GM23338 (cell line): Measurements from ENCODE around the gene GAGE12J. TPM values are rescaled to one million over a fixed set of nuclear protein-coding genes. Genes with fewer than 3 reads are reported as not detected.
"Not testable (repeated sequence)": the region's sequence is repeated elsewhere in the genome, so short reads cannot be mapped to it uniquely, and the experiment has no call there.

ENCODE experiments used
- ATAC-seq: fragments of 200-7000 bp; cut with Tn5 transposase; 3 replicates; pipeline ENCODE4 v1.9.1; 2020
- DNase-seq: peaks from one replicate; pipeline ENCODE4 v3.0.0-alpha.2; 2015; ENCODE audit warnings: low spot score
- H2AFZ ChIP-seq: fragments of 200-600 bp; sonication (generic); 2 replicates; pipeline ENCODE4 v1.8.0; 2016; ENCODE audit warnings: antibody characterized with exemption, mild to moderate bottlenecking, moderate library complexity
- H3F3A ChIP-seq: fragments of 200-600 bp; sonication (generic); replicated peaks from 2 replicates; pipeline ENCODE4 v1.8.0; 2017; ENCODE audit warnings: antibody characterized with exemption, mixed run types, low read depth
- H3K27ac ChIP-seq: fragments of 200-600 bp; sonication (generic); 2 replicates; pipeline ENCODE4 v1.6.1; 2016; ENCODE audit warnings: low read depth
- H3K27me3 ChIP-seq: fragments of 200-600 bp; sonication (generic); 2 replicates; pipeline ENCODE4 v1.8.0; 2016; ENCODE audit warnings: mild to moderate bottlenecking, mixed run types, moderate library complexity; ENCODE audit not compliant: insufficient read depth
- H3K36me3 ChIP-seq: fragments of 200-600 bp; sonication (generic); 2 replicates; pipeline ENCODE4 v1.8.0; 2016; ENCODE audit warnings: mild to moderate bottlenecking; ENCODE audit not compliant: insufficient read depth
- H3K4me1 ChIP-seq: fragments of 200-600 bp; sonication (generic); 2 replicates; pipeline ENCODE4 v1.8.0; 2016; ENCODE audit warnings: mild to moderate bottlenecking, moderate library complexity; ENCODE audit not compliant: insufficient read depth
- H3K4me2 ChIP-seq: fragments of 200-600 bp; sonication (generic); 2 replicates; pipeline ENCODE4 v1.7.1; 2017; ENCODE audit warnings: mixed run types
- H3K4me3 ChIP-seq: fragments of 200-600 bp; sonication (generic); 2 replicates; pipeline ENCODE4 v1.6.1; 2016; ENCODE audit warnings: mixed run types
- H3K79me2 ChIP-seq: fragments of 200-600 bp; sonication (generic); replicated peaks from 2 replicates; pipeline ENCODE4 v1.8.0; 2017; ENCODE audit warnings: mild to moderate bottlenecking; ENCODE audit not compliant: insufficient read depth
- H3K9me2 ChIP-seq: fragments of 200-600 bp; sonication (generic); 2 replicates; pipeline ENCODE4 v1.8.0; 2017; ENCODE audit not compliant: insufficient read depth
- H4K20me1 ChIP-seq: fragments of 200-600 bp; sonication (generic); replicated peaks from 2 replicates; pipeline ENCODE4 v1.8.0; 2017; ENCODE audit warnings: mild to moderate bottlenecking; ENCODE audit not compliant: insufficient read depth
- H3K27ac Mint-ChIP-seq: 2 replicates; pipeline ENCODE4 v1.8.0; 2020; ENCODE audit warnings: inconsistent platforms, mild to moderate bottlenecking, moderate library complexity, mixed read lengths
- H3K27me3 Mint-ChIP-seq: 3 replicates; pipeline ENCODE4 v1.8.0; 2022; ENCODE audit warnings: low read depth, mild to moderate bottlenecking, moderate library complexity, mixed read lengths, inconsistent platforms; ENCODE audit not compliant: insufficient read depth, poor library complexity
- H3K36me3 Mint-ChIP-seq: 3 replicates; pipeline ENCODE4 v1.8.0; 2021; ENCODE audit warnings: low read depth, mild to moderate bottlenecking, inconsistent platforms, moderate library complexity, mixed read lengths
- H3K4me1 Mint-ChIP-seq: 3 replicates; pipeline ENCODE4 v1.8.0; 2020; ENCODE audit warnings: mild to moderate bottlenecking, inconsistent platforms, mixed read lengths
- H3K4me3 Mint-ChIP-seq: 3 replicates; pipeline ENCODE4 v1.8.0; 2021; ENCODE audit warnings: moderate library complexity, mild to moderate bottlenecking, inconsistent platforms, mixed read lengths
- H3K9me3 Mint-ChIP-seq: 3 replicates; pipeline ENCODE4 v1.8.0; 2020; ENCODE audit warnings: moderate library complexity, mild to moderate bottlenecking, inconsistent platforms, mixed read lengths
- polyA plus RNA-seq: library from polyadenylated mRNA; unstranded; fragments of >200 nt; fragmentation: Nextera tagmentation; extraction: Ambion mirVana; gene quantifications from 2 replicates; pipeline ENCODE4 v1.2.1, GENCODE V29; 2016
- total RNA-seq: library from RNA; depleted of rRNA; stranded (reverse); fragments of >200 nt; shearing (Covaris generic); gene quantifications from 2 replicates; pipeline ENCODE4 v1.2.3, GENCODE V29; 2014; rRNA removed

The GAGE12J gene
- total and polyA plus RNA-seq, 2 experiments from 2014 or later = not detected

DNA sequence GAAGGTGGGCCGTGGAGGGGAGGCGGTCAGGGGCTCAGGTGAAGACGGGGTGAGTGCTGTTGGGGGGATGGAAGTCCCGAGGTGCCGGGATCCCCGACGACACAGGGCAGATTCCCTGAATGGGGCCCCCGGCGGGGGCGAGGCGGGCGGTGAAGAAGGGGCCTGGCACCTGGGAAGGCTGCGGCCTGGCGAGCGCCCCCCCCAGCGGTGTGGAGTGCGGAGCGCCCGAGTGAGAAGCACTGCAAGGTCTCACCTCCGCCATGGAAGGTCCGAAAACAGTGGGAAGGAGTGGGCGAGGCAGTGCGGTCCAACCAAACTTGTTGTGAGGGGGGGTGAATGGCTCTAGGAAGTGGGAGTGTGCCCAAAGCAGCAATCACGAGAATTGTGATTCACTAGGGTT lies 19.6 kb downstream of the GAGE12J start:
- H3K27me3 ChIP-seq, H3K27me3 Mint-ChIP-seq, H3K27ac ChIP-seq, H3K4me1 Mint-ChIP-seq, H3K36me3 ChIP-seq, H3K79me2 ChIP-seq, DNase-seq, H3F3A ChIP-seq, H2AFZ ChIP-seq, H3K4me1 ChIP-seq, H3K36me3 Mint-ChIP-seq, H3K9me3 Mint-ChIP-seq, H4K20me1 ChIP-seq, H3K27ac Mint-ChIP-seq, ATAC-seq, H3K4me3 Mint-ChIP-seq, H3K4me2 ChIP-seq, H3K4me3 ChIP-seq, H3K9me2 ChIP-seq: not testable (repeated sequence)

DNA sequence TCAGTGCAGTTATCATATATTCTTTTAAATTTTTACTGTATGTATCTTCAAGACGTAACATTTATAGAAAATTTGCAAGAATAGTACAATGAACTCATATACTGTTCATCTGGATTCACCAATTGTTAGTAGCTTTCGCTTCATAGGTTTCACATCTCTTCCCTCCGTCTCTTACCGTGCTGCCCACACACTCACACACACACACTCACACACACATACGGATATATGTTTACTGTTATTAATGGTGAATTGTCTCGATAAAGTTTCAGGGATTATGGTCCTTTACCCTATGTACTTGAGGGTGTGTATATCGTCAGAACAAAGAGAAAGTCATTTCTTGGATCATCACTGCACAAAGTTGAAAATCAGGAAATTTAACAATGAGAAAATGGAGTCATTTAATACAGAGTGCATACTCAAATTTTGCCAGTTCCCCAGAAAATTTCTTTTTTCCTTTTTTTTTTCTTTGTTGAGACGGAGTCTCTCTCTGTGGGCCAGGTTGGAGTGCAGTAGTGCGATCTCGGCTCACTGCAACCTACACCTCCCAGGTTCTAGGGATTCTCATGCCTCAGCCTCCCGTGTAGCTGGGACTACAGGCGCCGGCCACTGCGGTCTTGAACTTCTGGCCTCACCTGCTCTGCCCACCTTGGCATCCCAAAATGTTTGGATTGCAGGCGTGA lies 22.8 kb downstream of the GAGE12J start:
- not testable (repeated sequence) for H3K9me3 Mint-ChIP-seq, H3K27ac ChIP-seq, H3K36me3 ChIP-seq, H3K4me2 ChIP-seq, H2AFZ ChIP-seq, H3K4me1 Mint-ChIP-seq, H3K27ac Mint-ChIP-seq, H3K79me2 ChIP-seq, H3K4me1 ChIP-seq, H3K4me3 Mint-ChIP-seq, H3K4me3 ChIP-seq, ATAC-seq, H3K27me3 Mint-ChIP-seq, H3K27me3 ChIP-seq, H4K20me1 ChIP-seq, H3F3A ChIP-seq, H3K36me3 Mint-ChIP-seq, DNase-seq, H3K9me2 ChIP-seq

DNA sequence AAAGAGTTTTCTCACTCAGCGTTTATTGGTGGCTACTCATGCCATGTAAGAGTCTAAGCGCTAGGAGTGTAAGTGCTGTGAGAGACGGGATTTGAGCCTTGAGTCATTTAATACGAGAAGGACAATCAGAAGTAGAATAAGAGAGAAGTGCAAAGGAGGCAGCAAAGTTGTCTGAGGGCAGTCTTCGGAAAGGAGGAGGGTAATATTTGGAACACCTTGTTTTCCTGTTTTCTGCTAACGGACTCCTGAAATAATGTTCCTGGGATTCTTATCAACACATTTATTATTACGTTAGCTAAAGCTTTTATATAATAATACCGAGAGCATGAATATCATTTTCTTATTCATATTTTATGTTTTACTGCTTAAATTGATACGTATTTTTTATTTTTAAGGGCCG lies 23.6 kb downstream of the GAGE12J start:
- H3K9me2 ChIP-seq, H3K27me3 Mint-ChIP-seq, H3F3A ChIP-seq, H3K4me1 Mint-ChIP-seq, H3K27ac ChIP-seq, H3K9me3 Mint-ChIP-seq, H3K4me3 ChIP-seq, H3K36me3 ChIP-seq, H3K36me3 Mint-ChIP-seq, DNase-seq, H2AFZ ChIP-seq, H3K27ac Mint-ChIP-seq, H3K27me3 ChIP-seq, H3K4me1 ChIP-seq, H3K4me3 Mint-ChIP-seq, ATAC-seq, H3K79me2 ChIP-seq, H3K4me2 ChIP-seq, H4K20me1 ChIP-seq: not testable (repeated sequence)

DNA sequence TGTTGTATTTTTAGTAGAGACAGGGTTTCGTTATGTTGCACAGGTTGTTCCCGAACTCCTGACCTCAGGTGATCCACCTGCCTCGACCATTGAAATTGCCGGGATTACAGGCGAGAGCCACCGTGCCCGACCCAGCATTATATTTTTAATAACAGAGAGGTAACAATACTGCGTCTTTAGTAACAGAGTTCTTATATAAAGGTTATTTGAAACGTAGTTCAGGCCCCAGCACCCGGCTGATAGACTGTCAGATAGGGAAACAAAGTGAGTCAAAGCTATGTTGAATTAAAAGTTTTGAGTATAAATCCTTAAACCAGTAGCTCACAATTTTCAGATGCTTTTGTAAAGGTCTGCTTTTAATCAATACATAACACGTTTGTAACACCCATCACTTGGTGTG lies 24.3 kb downstream of the GAGE12J start:
- not testable (repeated sequence) for H3K36me3 ChIP-seq, H3K9me2 ChIP-seq, H3K36me3 Mint-ChIP-seq, H3K4me1 Mint-ChIP-seq, H3K4me1 ChIP-seq, H3K27ac Mint-ChIP-seq, H3K4me2 ChIP-seq, DNase-seq, H3K27ac ChIP-seq, H3K9me3 Mint-ChIP-seq, H3K79me2 ChIP-seq, ATAC-seq, H3K27me3 ChIP-seq, H3F3A ChIP-seq, H4K20me1 ChIP-seq, H3K4me3 Mint-ChIP-seq, H3K27me3 Mint-ChIP-seq, H2AFZ ChIP-seq, H3K4me3 ChIP-seq

Other genes starting within 250 kb of the GAGE12J start
- 6.3 and 7.7 TPM in 2 replicates for gene PRAF2, start 248.0 kb upstream of the GAGE12J start, total RNA-seq
- 22.1 and 24.3 TPM in 2 replicates for gene PRAF2, start 248.0 kb upstream of the GAGE12J start, polyA plus RNA-seq
- gene WDR45, start 242.2 kb upstream of the GAGE12J start, total RNA-seq = 26.2 and 36.2 TPM in 2 replicates
- gene WDR45, start 242.2 kb upstream of the GAGE12J start, polyA plus RNA-seq = 24.9 and 28.8 TPM in 2 replicates
- 15.1 and 22.9 TPM in 2 replicates for gene GPKOW, start 198.3 kb upstream of the GAGE12J start, total RNA-seq
- 8.1 and 9.5 TPM in 2 replicates for gene GPKOW, start 198.3 kb upstream of the GAGE12J start, polyA plus RNA-seq
- gene MAGIX, start 159.3 kb upstream of the GAGE12J start, total RNA-seq = 0.83 and 2.1 TPM in 2 replicates
- gene MAGIX, start 159.3 kb upstream of the GAGE12J start, polyA plus RNA-seq = 0.66 and 1.6 TPM in 2 replicates
- gene PLP2, start 150.1 kb upstream of the GAGE12J start, total RNA-seq = 1.6 and 3.4 TPM in 2 replicates
- gene PLP2, start 150.1 kb upstream of the GAGE12J start, polyA plus RNA-seq = 9.5 and 10.1 TPM in 2 replicates
- 13.7 and 21.4 TPM in 2 replicates for gene PRICKLE3, start 135.7 kb upstream of the GAGE12J start, total RNA-seq
- gene PRICKLE3, start 135.7 kb upstream of the GAGE12J start, polyA plus RNA-seq = 4.7 and 5.2 TPM in 2 replicates
- 7.3 and 9.1 TPM in 2 replicates for gene SYP, start 121.8 kb upstream of the GAGE12J start, total RNA-seq
- gene SYP, start 121.8 kb upstream of the GAGE12J start, polyA plus RNA-seq = 2.5 and 3.7 TPM in 2 replicates
- 0.35 and 0.90 TPM in 2 replicates for gene CACNA1F, start 88.7 kb upstream of the GAGE12J start, total RNA-seq
- 0.23 and 0.44 TPM in 2 replicates for gene CACNA1F, start 88.7 kb upstream of the GAGE12J start, polyA plus RNA-seq
- gene CCDC22, start 86.6 kb upstream of the GAGE12J start, total RNA-seq = 9.7 and 11.6 TPM in 2 replicates
- 4.4 and 4.5 TPM in 2 replicates for gene CCDC22, start 86.6 kb upstream of the GAGE12J start, polyA plus RNA-seq
- 0.28 TPM in 1 of 2 replicates, not detected in the other for gene FOXP3, start 57.3 kb upstream of the GAGE12J start, total RNA-seq
- gene FOXP3, start 57.3 kb upstream of the GAGE12J start, polyA plus RNA-seq = 0.11 and 0.21 TPM in 2 replicates
- gene PPP1R3F, start 52.2 kb upstream of the GAGE12J start, total RNA-seq = 9.4 and 11.3 TPM in 2 replicates
- gene PPP1R3F, start 52.2 kb upstream of the GAGE12J start, polyA plus RNA-seq = 2.2 and 3.1 TPM in 2 replicates
- not detected in 2 replicates for gene GAGE10, start 18.4 kb upstream of the GAGE12J start, total RNA-seq
- gene GAGE10, start 18.4 kb upstream of the GAGE12J start, polyA plus RNA-seq = not detected in 2 replicates
- not detected in 2 replicates for gene GAGE13, start 9.5 kb downstream of the GAGE12J start, total RNA-seq
- gene GAGE13, start 9.5 kb downstream of the GAGE12J start, polyA plus RNA-seq = not detected in 2 replicates
- not detected in 2 replicates for gene GAGE12C, start 210.1 kb downstream of the GAGE12J start, total RNA-seq
- gene GAGE12C, start 210.1 kb downstream of the GAGE12J start, polyA plus RNA-seq = not detected in 2 replicates
- not detected in 2 replicates for gene GAGE12D, start 219.7 kb downstream of the GAGE12J start, total RNA-seq
- not detected in 2 replicates for gene GAGE12D, start 219.7 kb downstream of the GAGE12J start, polyA plus RNA-seq
- gene GAGE12E, start 229.3 kb downstream of the GAGE12J start, total RNA-seq = not detected in 2 replicates
- not detected in 2 replicates for gene GAGE12E, start 229.3 kb downstream of the GAGE12J start, polyA plus RNA-seq
- gene GAGE12F, start 238.8 kb downstream of the GAGE12J start, total RNA-seq = not detected in 2 replicates
- not detected in 2 replicates for gene GAGE12F, start 238.8 kb downstream of the GAGE12J start, polyA plus RNA-seq
- not detected in 2 replicates for gene GAGE12G, start 248.4 kb downstream of the GAGE12J start, total RNA-seq
- not detected in 2 replicates for gene GAGE12G, start 248.4 kb downstream of the GAGE12J start, polyA plus RNA-seq